Activated CD4-positive, alpha-beta T cell treated with anti-CD3 and anti-CD28 coated beads, Interleukin-2, amount 10 ng/mL, durations not matched to agents 7 days and 5 days (primary cell): Measurements from ENCODE around the gene FABP3. TPM values are rescaled to one million over a fixed set of nuclear protein-coding genes. Genes with fewer than 3 reads are reported as not detected.

ENCODE experiments used
- CTCF ChIA-PET: fragments of 350-600 bp; sonication (Branson Sonifier 250); formaldehyde crosslinking; loops from one replicate; lab custom pipeline; 2021; ENCODE audit warnings: antibody characterized with exemption; lab: Charles Lee
- POLR2A ChIA-PET: fragments of 350-600 bp; sonication (Branson Sonifier 250); formaldehyde crosslinking; loops from one replicate; lab custom pipeline; 2021; ENCODE audit warnings: antibody characterized with exemption; lab: Charles Lee
- DNase-seq: peaks from one replicate; pipeline ENCODE4 v3.0.0-alpha.2; 2020
- H3K27ac Mint-ChIP-seq: one replicate; pipeline ENCODE4 v1.8.0; 2021; ENCODE audit warnings: mild to moderate bottlenecking, moderate library complexity, mixed read lengths
- H3K27me3 Mint-ChIP-seq: one replicate; pipeline ENCODE4 v1.8.0; 2021; ENCODE audit warnings: mixed read lengths
- H3K36me3 Mint-ChIP-seq: one replicate; pipeline ENCODE4 v1.8.0; 2021; ENCODE audit warnings: low read depth, mixed read lengths
- H3K4me1 Mint-ChIP-seq: one replicate; pipeline ENCODE4 v1.8.0; 2021; ENCODE audit warnings: mixed read lengths
- H3K4me3 Mint-ChIP-seq: one replicate; pipeline ENCODE4 v1.8.0; 2021; ENCODE audit warnings: mild to moderate bottlenecking, moderate library complexity, mixed read lengths
- H3K9me3 Mint-ChIP-seq: one replicate; pipeline ENCODE4 v1.8.0; 2021; ENCODE audit warnings: mixed read lengths
- total RNA-seq, 2 experiments: library from RNA; stranded (reverse); gene quantifications; one replicate each; pipeline ENCODE4 v1.2.3, GENCODE V29; 2021

The FABP3 gene
- total RNA-seq, 2 experiments from 2014 or later = not detected

DNA sequence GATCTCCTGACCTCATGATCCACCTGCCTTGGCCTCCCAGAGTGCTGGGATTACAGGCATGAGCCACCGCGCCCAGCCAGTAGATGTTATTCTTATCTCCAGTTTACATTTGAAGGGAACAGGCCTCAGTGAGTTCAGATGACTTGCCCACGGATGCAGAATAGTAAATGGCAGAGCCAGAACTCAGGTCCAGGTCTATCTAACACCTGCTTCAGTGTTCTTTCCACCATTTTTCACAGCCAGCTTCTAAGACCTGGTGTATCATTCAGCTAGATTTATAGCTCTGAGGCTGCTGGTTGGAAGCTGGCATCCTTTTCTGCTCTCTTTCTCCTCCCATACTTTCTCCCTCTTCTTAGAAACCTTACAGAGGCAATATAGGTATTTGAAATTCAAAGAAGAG lies 10.8 kb downstream of the FABP3 start:
- peaks cover 12% of the 10 kb centered on the region for H3K36me3 Mint-ChIP-seq
- CTCF ChIA-PET = interaction anchor here (0.6 to 1.0 kb wide), 2 partner anchors 8 to 9 kb away, joined by 3 read pairs; no protein-coding TSS in a partner anchor
- H3K4me1 Mint-ChIP-seq = no peaks in the 10 kb centered on the region
- POLR2A ChIA-PET = no interaction called here
- DNase-seq = no peak
- no peak overlapping the region for H3K4me3 Mint-ChIP-seq
- no peaks in the 10 kb centered on the region for H3K27me3 Mint-ChIP-seq
- no peak overlapping the region for H3K27ac Mint-ChIP-seq
- H3K9me3 Mint-ChIP-seq = no peaks in the 10 kb centered on the region

DNA sequence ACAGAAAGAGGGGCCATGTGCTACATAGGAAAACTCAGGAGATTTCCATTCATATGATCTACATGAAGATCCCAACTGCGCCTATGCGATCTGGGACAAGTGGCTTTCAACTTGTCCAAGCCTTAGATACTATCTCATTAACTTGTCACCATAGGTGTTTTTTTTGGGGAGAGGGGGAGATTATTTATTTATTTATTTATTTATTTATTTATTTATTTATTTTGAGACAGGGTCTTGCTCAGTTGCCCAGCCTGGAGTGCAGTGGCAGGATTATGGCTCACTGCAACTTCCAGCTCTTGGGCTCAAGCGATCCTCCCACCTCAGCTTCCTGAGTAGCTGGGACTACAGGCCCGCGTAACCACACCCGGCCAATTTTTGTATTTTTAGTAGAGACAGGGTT lies 11.3 kb downstream of the FABP3 start:
- ChIA-PET POLR2A (no interaction called here), CTCF (interaction anchor here (0.6 kb wide), 1 partner anchor 8 kb away, joined by 3 read pairs; no protein-coding TSS in a partner anchor)
- Mint-ChIP-seq H3K27ac (no peak overlapping the region), H3K9me3 (no peaks in the 10 kb centered on the region), H3K36me3 (peaks cover 12% of the 10 kb centered on the region), H3K27me3 (no peaks in the 10 kb centered on the region), H3K4me3 (no peak overlapping the region), H3K4me1 (no peaks in the 10 kb centered on the region)
- DNase-seq = no peak

DNA sequence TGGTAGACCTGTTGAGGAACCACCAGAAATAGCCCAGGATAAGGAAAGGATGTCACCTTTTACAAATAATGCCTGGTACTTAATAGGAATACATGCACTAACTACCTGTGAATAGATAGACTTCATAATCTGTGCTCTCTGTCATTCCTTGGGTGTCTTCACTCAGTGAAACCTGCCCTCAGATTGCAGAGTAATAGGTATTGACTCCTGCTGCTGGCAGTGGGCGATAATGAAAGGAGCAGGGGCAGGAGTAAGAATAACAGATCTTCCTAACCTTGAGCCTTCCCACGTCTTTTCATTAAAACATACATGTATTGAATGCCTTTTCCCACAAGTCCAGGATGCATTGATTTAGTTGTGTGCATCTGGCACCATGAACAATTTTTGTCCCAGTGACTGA lies 16.4 kb downstream of the FABP3 start:
- no peak overlapping the region for H3K4me3 Mint-ChIP-seq
- H3K27me3 Mint-ChIP-seq = no peaks in the 10 kb centered on the region
- CTCF ChIA-PET = no interaction called here
- no peaks in the 10 kb centered on the region for H3K9me3 Mint-ChIP-seq
- POLR2A ChIA-PET = no interaction called here
- peaks cover 9% of the 10 kb centered on the region for H3K36me3 Mint-ChIP-seq
- no peak overlapping the region for H3K27ac Mint-ChIP-seq
- H3K4me1 Mint-ChIP-seq = no peaks in the 10 kb centered on the region
- no peak for DNase-seq

DNA sequence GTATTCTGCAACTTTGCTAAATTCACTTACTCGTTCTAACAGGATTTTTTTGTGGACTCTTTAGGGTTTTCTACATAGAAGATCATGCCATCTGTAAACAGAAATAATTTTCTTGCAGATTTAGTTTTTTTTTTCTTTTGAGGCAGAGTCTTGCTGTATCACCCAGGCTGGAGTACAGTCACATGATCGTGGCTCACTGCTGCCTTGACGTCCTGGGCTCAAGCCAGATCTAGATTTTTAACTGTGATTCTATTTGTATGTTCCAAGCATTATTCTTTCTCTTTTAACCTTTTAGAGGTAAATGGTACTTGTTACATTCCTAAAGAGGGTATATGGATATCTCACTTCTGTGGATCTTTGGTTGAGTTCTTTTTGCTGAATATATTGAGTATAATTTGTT lies 18.6 kb downstream of the FABP3 start:
- POLR2A ChIA-PET = no interaction called here
- H3K9me3 Mint-ChIP-seq = no peaks in the 10 kb centered on the region

DNA sequence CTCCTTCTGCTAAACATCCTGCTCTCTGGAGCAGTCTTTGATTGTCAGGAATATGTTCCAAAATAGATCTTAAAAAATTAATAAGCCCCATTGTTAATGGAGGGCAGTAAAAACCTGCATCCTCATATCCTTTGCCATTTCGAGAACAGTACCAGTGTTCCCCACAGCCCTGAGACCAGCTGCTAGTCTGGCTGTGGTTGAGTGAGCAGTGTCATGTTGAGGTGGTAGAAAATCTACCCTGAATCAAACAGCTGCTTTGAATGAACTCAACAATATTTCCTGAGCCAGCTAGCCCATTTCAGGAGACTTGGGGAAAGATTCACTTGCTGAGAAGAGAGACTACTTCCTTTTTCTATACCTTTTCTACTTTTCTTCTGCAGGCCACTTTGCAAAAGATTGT lies 24.4 kb downstream of the FABP3 start:
- Mint-ChIP-seq H3K9me3 (no peaks in the 10 kb centered on the region), H3K27ac (no peak overlapping the region), H3K4me1 (no peaks in the 10 kb centered on the region), H3K36me3 (peaks cover 13% of the 10 kb centered on the region), H3K4me3 (no peak overlapping the region), H3K27me3 (no peaks in the 10 kb centered on the region)
- no peak for DNase-seq
- CTCF ChIA-PET = interaction anchor here (1.3 kb wide), 1 partner anchor 20 kb away, joined by 3 read pairs; no protein-coding TSS in a partner anchor
- POLR2A ChIA-PET = no interaction called here

More for the DNA sequence above, 18.6 kb downstream of the FABP3 start:
- no peak overlapping the region for H3K4me3 Mint-ChIP-seq
- peaks cover 12% of the 10 kb centered on the region for H3K36me3 Mint-ChIP-seq
- H3K4me1 Mint-ChIP-seq = no peaks in the 10 kb centered on the region
- no peaks in the 10 kb centered on the region for H3K27me3 Mint-ChIP-seq
- no peak overlapping the region for H3K27ac Mint-ChIP-seq
- DNase-seq = no peak
- CTCF ChIA-PET = interaction anchor here (1.2 kb wide), 1 partner anchor 8 kb away, joined by 3 read pairs; no protein-coding TSS in a partner anchor

DNA sequence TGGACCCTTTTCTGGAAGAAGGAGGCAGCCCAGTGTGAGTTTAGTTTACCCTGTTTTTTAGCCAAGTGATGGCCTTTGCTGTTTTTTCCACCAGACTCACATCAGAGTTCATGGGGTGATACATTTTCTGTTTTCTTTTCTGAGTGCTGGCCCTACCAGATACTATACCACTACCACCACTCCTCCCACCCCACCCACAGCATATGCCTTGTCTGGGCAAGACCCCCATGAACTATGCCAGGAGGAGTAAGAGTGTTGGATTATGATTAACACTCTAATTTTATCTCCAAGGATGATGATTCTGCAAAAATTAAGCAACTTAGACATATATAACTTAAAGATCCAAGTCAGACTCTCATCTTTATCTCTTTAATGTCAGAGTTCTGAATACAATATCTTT lies 26.1 kb downstream of the FABP3 start:
- CTCF ChIA-PET = no interaction called here
- Mint-ChIP-seq H3K27me3 (no peaks in the 10 kb centered on the region), H3K36me3 (peaks cover 10% of the 10 kb centered on the region), H3K27ac (no peak overlapping the region), H3K4me1 (no peaks in the 10 kb centered on the region), H3K4me3 (no peak overlapping the region), H3K9me3 (no peaks in the 10 kb centered on the region)
- DNase-seq = no peak
- POLR2A ChIA-PET = no interaction called here

DNA sequence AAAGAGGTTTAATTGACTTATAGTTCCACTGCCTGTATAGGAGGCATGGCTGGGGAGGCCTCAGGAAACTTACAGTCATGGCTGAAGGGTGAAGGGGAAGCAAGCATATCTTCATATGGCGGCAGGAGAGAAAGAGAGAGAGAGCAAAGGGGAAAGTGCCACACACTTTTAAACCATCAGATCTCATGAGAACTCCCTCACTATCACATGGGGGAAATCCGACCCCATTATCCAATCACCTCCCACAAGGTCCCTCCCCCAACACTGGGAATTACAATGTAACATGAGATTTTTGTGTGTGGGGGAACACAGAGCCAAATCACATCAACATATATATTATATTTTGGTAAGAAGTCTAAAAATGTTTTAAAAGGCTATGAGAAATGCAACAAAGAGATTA lies 27.2 kb downstream of the FABP3 start:
- no peak overlapping the region for H3K27ac Mint-ChIP-seq
- DNase-seq = no peak
- H3K27me3 Mint-ChIP-seq = no peaks in the 10 kb centered on the region
- H3K4me1 Mint-ChIP-seq = no peaks in the 10 kb centered on the region
- POLR2A ChIA-PET = no interaction called here
- H3K4me3 Mint-ChIP-seq = no peak overlapping the region
- peaks cover 3% of the 10 kb centered on the region for H3K36me3 Mint-ChIP-seq
- CTCF ChIA-PET = no interaction called here
- no peaks in the 10 kb centered on the region for H3K9me3 Mint-ChIP-seq

DNA sequence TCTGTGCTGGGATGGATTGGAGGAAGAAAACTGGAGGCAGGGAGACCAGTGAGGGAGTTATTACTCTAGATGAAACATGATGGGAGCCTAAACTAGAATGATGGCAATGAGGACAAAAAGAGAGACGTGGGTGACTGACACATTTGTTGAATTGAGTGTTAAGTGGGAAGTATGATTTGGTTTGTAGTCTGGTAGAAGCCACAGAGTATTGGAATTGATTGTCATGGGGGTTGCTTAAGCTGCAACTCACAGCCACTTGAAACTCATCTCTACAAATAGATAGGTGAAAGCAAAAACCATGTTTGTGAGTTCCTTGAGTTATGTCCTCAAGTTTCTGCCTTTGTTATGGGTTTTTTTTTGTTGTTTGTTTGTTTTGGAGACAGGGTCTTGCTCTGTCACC lies 28.4 kb downstream of the FABP3 start:
- Mint-ChIP-seq H3K4me1 (no peaks in the 10 kb centered on the region), H3K36me3 (peaks cover 3% of the 10 kb centered on the region), H3K9me3 (no peaks in the 10 kb centered on the region), H3K27me3 (no peaks in the 10 kb centered on the region), H3K4me3 (no peak overlapping the region), H3K27ac (no peak overlapping the region)
- no peak for DNase-seq
- ChIA-PET CTCF (interaction anchor here (0.6 kb wide), 1 partner anchor 186 kb away, joined by 3 read pairs; no protein-coding TSS in a partner anchor), POLR2A (no interaction called here)

DNA sequence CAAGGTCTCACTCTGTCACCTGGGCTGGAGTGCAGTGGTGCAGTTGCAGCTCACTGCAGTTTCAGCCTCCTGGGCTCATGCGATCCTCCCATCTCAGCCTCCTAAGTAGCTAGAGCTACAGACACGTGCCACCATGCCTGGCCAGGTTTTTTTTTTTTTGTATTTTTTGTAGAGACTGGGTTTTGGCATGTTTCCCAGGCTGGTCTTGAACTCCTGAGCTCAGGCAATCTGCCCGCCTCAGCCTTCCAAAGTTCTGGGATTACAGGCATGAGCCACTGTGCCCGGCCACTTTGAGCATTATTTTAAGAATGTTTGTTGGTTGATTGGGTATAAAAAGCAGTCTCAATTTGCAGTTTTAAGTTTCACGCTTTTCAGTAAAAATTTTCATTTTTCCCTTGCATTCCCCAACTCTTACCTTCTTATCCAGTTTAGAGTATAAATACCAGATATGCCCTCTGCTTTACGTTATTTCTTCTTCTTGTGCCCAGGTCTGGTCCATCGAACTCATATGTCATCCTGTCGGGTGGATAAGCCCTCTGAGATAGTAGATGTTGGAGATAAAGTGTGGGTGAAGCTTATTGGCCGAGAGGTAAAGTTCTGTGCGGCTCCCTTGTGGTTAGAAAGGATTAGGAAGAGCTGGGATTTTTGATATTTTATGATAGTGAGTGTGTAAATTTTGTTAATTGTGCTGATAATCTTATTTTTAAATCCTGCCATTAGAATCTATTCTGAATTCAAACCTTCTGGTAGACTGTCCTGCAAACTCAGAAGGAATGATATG lies 36.0 kb downstream of the FABP3 start:
- H3K27ac Mint-ChIP-seq = no peak overlapping the region
- H3K4me3 Mint-ChIP-seq = no peak overlapping the region
- no peaks in the 10 kb centered on the region for H3K9me3 Mint-ChIP-seq
- no peaks in the 10 kb centered on the region for H3K27me3 Mint-ChIP-seq
- DNase-seq = no peak
- ChIA-PET CTCF (interaction anchor here (1.5 kb wide), 1 partner anchor 11 kb away, joined by 3 read pairs; no protein-coding TSS in a partner anchor), POLR2A (no interaction called here)
- H3K36me3 Mint-ChIP-seq = peaks cover 3% of the 10 kb centered on the region
- no peaks in the 10 kb centered on the region for H3K4me1 Mint-ChIP-seq

DNA sequence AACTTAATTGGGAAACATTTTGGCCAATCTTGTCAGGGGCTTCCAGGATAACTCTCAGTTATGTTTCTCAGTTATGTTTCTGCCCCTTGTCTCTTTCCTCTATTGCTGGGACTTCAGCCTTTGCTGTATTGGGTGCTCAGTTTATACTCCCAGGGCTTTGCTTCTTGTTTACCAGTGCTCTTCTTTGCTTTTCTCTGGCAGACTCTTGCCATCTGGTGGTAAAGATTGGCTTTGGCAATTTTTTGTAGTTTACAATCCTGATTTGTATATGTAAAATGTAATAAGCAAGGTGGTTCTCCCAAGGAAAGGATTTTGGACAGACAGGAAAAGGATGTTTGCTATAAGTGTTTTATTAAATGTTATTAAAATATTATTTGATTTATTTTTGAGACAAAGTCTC lies 37.9 kb downstream of the FABP3 start:
- Mint-ChIP-seq H3K9me3 (no peaks in the 10 kb centered on the region), H3K36me3 (peaks cover 5% of the 10 kb centered on the region), H3K27ac (no peak overlapping the region), H3K27me3 (no peaks in the 10 kb centered on the region), H3K4me3 (no peak overlapping the region), H3K4me1 (no peaks in the 10 kb centered on the region)
- peak; percentile 26 for DNase-seq
- ChIA-PET CTCF (no interaction called here), POLR2A (no interaction called here)

DNA sequence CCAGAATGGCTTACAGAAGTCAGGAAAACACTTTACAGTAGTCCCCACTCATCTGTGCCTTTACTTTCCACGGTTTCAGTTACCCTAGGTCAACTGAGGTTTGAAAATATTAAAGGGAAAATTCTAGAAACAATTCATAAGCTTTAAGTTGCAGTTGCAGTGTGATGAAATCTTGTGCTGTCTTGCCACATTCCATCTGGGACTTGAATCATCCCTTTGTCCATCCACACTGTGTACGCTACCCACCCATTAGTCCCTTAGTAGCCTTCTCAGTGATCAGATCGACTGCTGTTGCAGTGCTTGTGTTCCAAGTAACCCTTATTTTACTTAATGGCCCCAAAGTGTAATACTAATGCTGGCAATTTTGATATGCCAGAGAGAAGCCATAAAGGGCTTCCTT lies 45.5 kb downstream of the FABP3 start:
- ChIA-PET POLR2A (no interaction called here), CTCF (no interaction called here)
- Mint-ChIP-seq H3K4me3 (no peak overlapping the region), H3K4me1 (no peaks in the 10 kb centered on the region), H3K27me3 (no peaks in the 10 kb centered on the region), H3K27ac (no peak overlapping the region), H3K9me3 (no peaks in the 10 kb centered on the region), H3K36me3 (peaks cover 5% of the 10 kb centered on the region)
- DNase-seq = no peak

DNA sequence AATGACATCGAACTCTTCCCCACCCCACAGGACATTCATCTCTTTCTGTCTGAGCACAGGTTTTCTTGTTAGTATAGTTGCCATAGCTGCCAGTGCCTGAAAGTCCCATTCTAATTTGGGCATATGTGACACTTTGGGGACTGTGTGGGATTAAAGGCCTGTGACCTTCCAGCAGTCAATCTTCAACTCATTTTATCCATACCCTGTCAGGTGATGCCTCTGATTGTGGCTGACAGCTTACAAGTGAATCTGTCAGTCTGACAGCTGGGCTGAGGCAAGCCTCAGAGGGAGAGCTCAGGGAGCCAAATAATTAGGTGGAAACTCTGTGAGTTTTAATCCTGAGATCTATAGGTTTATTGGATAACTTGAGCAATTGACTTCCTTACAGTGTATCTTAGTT lies 46.4 kb downstream of the FABP3 start:
- POLR2A ChIA-PET = no interaction called here
- H3K4me1 Mint-ChIP-seq = no peaks in the 10 kb centered on the region
- CTCF ChIA-PET = interaction anchor here (0.6 kb wide), 1 partner anchor 11 kb away, joined by 3 read pairs; no protein-coding TSS in a partner anchor
- H3K4me3 Mint-ChIP-seq = no peak overlapping the region
- no peak overlapping the region for H3K27ac Mint-ChIP-seq
- no peak for DNase-seq
- no peaks in the 10 kb centered on the region for H3K27me3 Mint-ChIP-seq
- H3K36me3 Mint-ChIP-seq = no peaks in the 10 kb centered on the region
- no peaks in the 10 kb centered on the region for H3K9me3 Mint-ChIP-seq

DNA sequence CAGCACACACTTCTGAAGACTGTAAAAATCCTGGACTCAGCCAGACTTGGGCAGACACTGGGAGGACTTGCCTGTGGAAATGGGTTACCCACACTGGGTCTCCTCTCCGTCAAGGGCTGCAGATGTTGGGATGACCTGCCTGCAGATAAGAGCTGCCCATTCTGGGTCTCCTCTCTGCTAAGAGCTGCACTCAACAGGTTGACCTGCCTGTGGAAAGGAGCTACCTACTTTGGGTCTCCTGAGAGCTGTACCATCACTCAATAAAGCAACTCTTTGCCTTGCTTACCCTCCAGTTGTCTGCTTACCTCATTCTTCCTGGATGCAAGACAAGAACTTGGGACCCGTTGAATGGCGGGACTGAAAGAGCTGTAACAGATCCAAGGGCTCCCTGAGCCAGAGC lies 47.9 kb downstream of the FABP3 start:
- Mint-ChIP-seq H3K27ac (no peak overlapping the region), H3K27me3 (no peaks in the 10 kb centered on the region), H3K4me3 (no peak overlapping the region), H3K36me3 (peaks cover 10% of the 10 kb centered on the region), H3K4me1 (no peaks in the 10 kb centered on the region), H3K9me3 (no peaks in the 10 kb centered on the region)
- DNase-seq = no peak
- ChIA-PET CTCF (no interaction called here), POLR2A (no interaction called here)
